ENCODE data around the gene ZNF789.

- TF ChIP-seq EZH2 (IDR thresholded peaks at IDR 0.05; ENCODE audit: borderline replicate concordance, low read length) (no peak), CTCF (conservative IDR thresholded peaks at IDR 0.05 in 1 of 2, IDR thresholded peaks at IDR 0.05 in 1 of 2; ENCODE audit: extremely low read depth in 1 of 2, insufficient read depth in 1 of 2, low read depth in 1 of 2, low read length in 2 of 2) (no peak)
Measured at GRCh38 chr7:99456288-99456687, 16.4 kb upstream of the ZNF789 start.

Measured in mammary epithelial cell (primary cell).